H9 (cell line): ENCODE results near the gene RAP1B. TPM values are rescaled to one million over a fixed set of nuclear protein-coding genes. Genes with fewer than 3 reads are reported as not detected.

ENCODE experiments used
- DNase-seq: peaks from one replicate; pipeline ENCODE4 v3.0.0-alpha.2; 2017
- H2AFZ ChIP-seq: one replicate; pipeline ENCODE4 v1.6.1; 2013; ENCODE audit warnings: mild to moderate bottlenecking, low read length, control low read depth, moderate library complexity
- H2AK5ac ChIP-seq: 2 replicates; pipeline ENCODE4 v1.6.1; 2013; ENCODE audit warnings: low read length, control low read depth, mixed read lengths; ENCODE audit not compliant: insufficient read length
- H2BK120ac ChIP-seq: one replicate; pipeline ENCODE4 v1.6.1; 2013; ENCODE audit warnings: low read depth, mild to moderate bottlenecking, low read length, control low read depth, inconsistent platforms; ENCODE audit not compliant: poor library complexity, severe bottlenecking
- H2BK12ac ChIP-seq: 2 replicates; pipeline ENCODE4 v1.6.1; 2013; ENCODE audit warnings: low read length, control low read depth, mixed read lengths, low read depth; ENCODE audit not compliant: insufficient read length
- H2BK15ac ChIP-seq: 2 replicates; pipeline ENCODE4 v1.6.1; 2013; ENCODE audit warnings: low read depth, low read length, control low read depth
- H2BK20ac ChIP-seq: one replicate; pipeline ENCODE4 v1.6.1; 2013; ENCODE audit warnings: low read depth, mild to moderate bottlenecking, low read length, control low read depth, inconsistent platforms; ENCODE audit not compliant: poor library complexity, severe bottlenecking
- H2BK5ac ChIP-seq: 2 replicates; pipeline ENCODE4 v1.6.1; 2013; ENCODE audit warnings: low read length, control low read depth, mixed read lengths; ENCODE audit not compliant: insufficient read length
- H3K14ac ChIP-seq: 2 replicates; pipeline ENCODE4 v1.6.1; 2013; ENCODE audit warnings: low read length, control low read depth; ENCODE audit not compliant: insufficient read depth
- H3K18ac ChIP-seq: 2 replicates; pipeline ENCODE4 v1.6.1; 2013; ENCODE audit warnings: low read depth, mild to moderate bottlenecking, mixed read lengths, low read length, control low read depth; ENCODE audit not compliant: insufficient read length
- H3K23ac ChIP-seq: 2 replicates; pipeline ENCODE4 v1.6.1; 2013; ENCODE audit warnings: low read length, control low read depth, mixed read lengths, low read depth; ENCODE audit not compliant: insufficient read length
- H3K23me2 ChIP-seq: 2 replicates; pipeline ENCODE4 v1.6.1; 2013; ENCODE audit warnings: low read depth, mild to moderate bottlenecking, mixed read lengths, low read length, control low read depth; ENCODE audit not compliant: insufficient read length, poor library complexity, severe bottlenecking
- H3K27ac ChIP-seq: 2 replicates; pipeline ENCODE4 v1.5.1; 2013; ENCODE audit warnings: low read length, control low read depth, mixed read lengths, low read depth; ENCODE audit not compliant: insufficient read length
- H3K27me3 ChIP-seq: 2 replicates; pipeline ENCODE4 v1.6.1; 2013; ENCODE audit warnings: low read length, control low read depth, inconsistent platforms; ENCODE audit not compliant: insufficient read depth
- H3K4ac ChIP-seq: 2 replicates; pipeline ENCODE4 v1.6.1; 2013; ENCODE audit warnings: low read depth, mild to moderate bottlenecking, control low read depth, inconsistent platforms, low read length, moderate library complexity
- H3K4me1 ChIP-seq: 2 replicates; pipeline ENCODE4 v1.6.1; 2013; ENCODE audit warnings: low read length, control low read depth, inconsistent platforms; ENCODE audit not compliant: insufficient read depth
- H3K4me2 ChIP-seq: 2 replicates; pipeline ENCODE4 v1.6.1; 2013; ENCODE audit warnings: low read length, control low read depth, mixed read lengths; ENCODE audit not compliant: insufficient read length, insufficient read depth
- H3K56ac ChIP-seq: 2 replicates; pipeline ENCODE4 v1.6.1; 2013; ENCODE audit warnings: low read depth, mild to moderate bottlenecking, mixed read lengths, low read length, control low read depth; ENCODE audit not compliant: insufficient read length
- H3K79me1 ChIP-seq: 2 replicates; pipeline ENCODE4 v1.6.1; 2013; ENCODE audit warnings: low read depth, mild to moderate bottlenecking, moderate library complexity, low read length, control low read depth, inconsistent platforms; ENCODE audit not compliant: insufficient read depth, poor library complexity, severe bottlenecking
- H3K79me2 ChIP-seq: 2 replicates; pipeline ENCODE4 v1.6.1; 2013; ENCODE audit warnings: low read length, control low read depth, inconsistent platforms; ENCODE audit not compliant: insufficient read depth
- H3K9ac ChIP-seq: 2 replicates; pipeline ENCODE4 v1.6.1; 2013; ENCODE audit warnings: low read length, control low read depth, mixed read lengths; ENCODE audit not compliant: insufficient read length; ENCODE audit errors: extremely low read depth
- H3K9me3 ChIP-seq: one replicate; pipeline ENCODE4 v1.6.1; 2013; ENCODE audit warnings: low read depth, low read length, inconsistent platforms; ENCODE audit not compliant: control insufficient read depth
- H3T11ph ChIP-seq: one replicate; pipeline ENCODE4 v1.6.1; 2013; ENCODE audit warnings: mild to moderate bottlenecking, low read length, control low read depth, inconsistent platforms
- H4K20me1 ChIP-seq: one replicate; pipeline ENCODE4 v1.6.1; 2013; ENCODE audit not compliant: control insufficient read depth, insufficient read length, insufficient read depth
- H4K5ac ChIP-seq: 2 replicates; pipeline ENCODE4 v1.6.1; 2013; ENCODE audit warnings: low read depth, mild to moderate bottlenecking, mixed read lengths, low read length, control low read depth; ENCODE audit not compliant: insufficient read length
- H4K8ac ChIP-seq: replicated peaks from 2 replicates; pipeline ENCODE4 v1.6.1; 2013; ENCODE audit warnings: low read length, control low read depth, mixed read lengths, low read depth; ENCODE audit not compliant: insufficient read length
- H4K91ac ChIP-seq: 2 replicates; pipeline ENCODE4 v1.6.1; 2013; ENCODE audit warnings: low read depth, mild to moderate bottlenecking, moderate library complexity, mixed read lengths, low read length, control low read depth; ENCODE audit not compliant: insufficient read length
- H3K27ac Mint-ChIP-seq, 3 experiments: 2 replicates in 2 of 3; 3 replicates in 1 of 3; pipeline ENCODE4 v1.8.0; 2020 to 2021; ENCODE audit warnings: mixed read lengths in 3 of 3, mild to moderate bottlenecking in 1 of 3, moderate library complexity in 1 of 3
- H3K27me3 Mint-ChIP-seq: 2 replicates; pipeline ENCODE4 v1.8.0; 2021; ENCODE audit warnings: low read depth, mild to moderate bottlenecking, moderate library complexity, mixed read lengths
- H3K36me3 Mint-ChIP-seq, 3 experiments: 2 replicates in 2 of 3; 3 replicates in 1 of 3; pipeline ENCODE4 v1.8.0; 2020 to 2021; ENCODE audit warnings: low read depth in 3 of 3, mixed read lengths in 3 of 3; ENCODE audit not compliant: insufficient read depth in 1 of 3
- H3K4me1 Mint-ChIP-seq, 2 experiments: 2 replicates each; pipeline ENCODE4 v1.8.0; 2020; ENCODE audit warnings: mixed read lengths in 2 of 2
- H3K4me3 Mint-ChIP-seq, 2 experiments: 2 replicates in 1 of 2; 3 replicates in 1 of 2; pipeline ENCODE4 v1.8.0; 2020 to 2021; ENCODE audit warnings: mild to moderate bottlenecking in 2 of 2, mixed read lengths in 2 of 2, moderate library complexity in 1 of 2
- H3K9me3 Mint-ChIP-seq, 2 experiments: 2 replicates in 1 of 2; 3 replicates in 1 of 2; pipeline ENCODE4 v1.8.0; 2020; ENCODE audit warnings: mild to moderate bottlenecking in 2 of 2, mixed read lengths in 2 of 2, moderate library complexity in 1 of 2
- WGBS: extraction: QIAGEN DNeasy Blood & Tissue Kit; methylation state at CpG from one replicate; pipeline ENCODE4 v1.1.7; 2013; ENCODE audit warnings: missing lambda C conversion rate, low lambda C conversion rate, mixed read lengths; ENCODE audit not compliant: insufficient read length; ENCODE audit errors: extremely low coverage; 5-methylcytosine and 5-hydroxymethylcytosine counted together
- total RNA-seq: library from RNA; stranded (reverse); gene quantifications from 2 replicates; pipeline ENCODE4 v1.2.1, GENCODE V29; 2021
- TF ChIP-seq, protein P1 (sequence below): fragments of 200-600 bp; sonication (generic); conservative IDR thresholded peaks from 3 replicates; pipeline ENCODE4 v1.8.0; 2021; ENCODE audit warnings: antibody characterized with exemption, mild to moderate bottlenecking

The RAP1B gene
- total RNA-seq, 1 experiment from 2014 or later, result 97.7 TPM

DNA sequence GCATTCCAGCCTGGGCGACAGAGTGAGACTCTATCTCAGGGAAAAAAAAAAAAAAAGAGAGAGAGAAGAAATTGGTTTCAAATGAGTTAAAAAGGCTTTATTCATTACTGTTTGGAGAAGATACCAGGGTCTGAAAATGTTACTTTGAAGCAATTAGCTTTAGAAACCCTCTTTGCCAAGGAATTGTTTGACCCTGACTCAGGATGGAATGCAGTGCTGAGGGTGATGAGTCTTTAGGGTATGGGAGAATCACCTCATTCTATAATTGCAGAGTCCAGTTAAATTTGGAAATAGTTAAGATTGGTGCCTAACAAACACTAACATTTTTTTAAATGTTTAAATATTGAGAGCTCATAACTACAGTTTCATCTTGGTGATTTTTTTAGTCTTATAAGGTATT, 13.3 kb downstream of the RAP1B start:
- Histone ChIP-seq H2AFZ (no peak overlapping the region), H3K4me1 (no peaks in the 10 kb centered on the region), H4K8ac (no peak overlapping the region), H3K56ac (no peak overlapping the region), H4K20me1 (no peaks in the 10 kb centered on the region), H4K5ac (no peak overlapping the region), H3K4me2 (no peak overlapping the region), H3K23ac (no peak overlapping the region), H2BK20ac (no peak overlapping the region), H2BK120ac (no peak overlapping the region), H3K14ac (no peak overlapping the region), H3K27ac (no peak overlapping the region), H3K9ac (no peak overlapping the region), H2BK5ac (no peak overlapping the region), H3K79me1 (peaks cover 19% of the 10 kb centered on the region), H2BK15ac (no peak overlapping the region), H3K27me3 (no peaks in the 10 kb centered on the region), H3T11ph (no peak overlapping the region), H3K18ac (no peak overlapping the region), H2BK12ac (no peak overlapping the region), H4K91ac (no peak overlapping the region), H3K23me2 (no peaks in the 10 kb centered on the region), H2AK5ac (no peak overlapping the region), H3K9me3 (no peaks in the 10 kb centered on the region), H3K79me2 (peaks cover 21% of the 10 kb centered on the region; the same call in 1 of the 2 replicates), H3K4ac (no peak overlapping the region)
- peaks cover 11% of the 10 kb centered on the region in 2 experiments; a peak in 4 of 5 replicates for H3K9me3 Mint-ChIP-seq
- H3K27me3 Mint-ChIP-seq, result no peaks in the 10 kb centered on the region
- DNase-seq, result no peak
- WGBS, result no CpG with 5 or more reads among the region's 1 CpG
- H3K27ac Mint-ChIP-seq, result 0 out of 7 replicates have a peak overlapping the region, but pooled peaks of 1 of the 3 experiments have one; percentile 18
- H3K4me1 Mint-ChIP-seq, result peaks cover 32 to 35% of the 10 kb centered on the region in 2 experiments
- TF ChIP-seq, protein P1, sequence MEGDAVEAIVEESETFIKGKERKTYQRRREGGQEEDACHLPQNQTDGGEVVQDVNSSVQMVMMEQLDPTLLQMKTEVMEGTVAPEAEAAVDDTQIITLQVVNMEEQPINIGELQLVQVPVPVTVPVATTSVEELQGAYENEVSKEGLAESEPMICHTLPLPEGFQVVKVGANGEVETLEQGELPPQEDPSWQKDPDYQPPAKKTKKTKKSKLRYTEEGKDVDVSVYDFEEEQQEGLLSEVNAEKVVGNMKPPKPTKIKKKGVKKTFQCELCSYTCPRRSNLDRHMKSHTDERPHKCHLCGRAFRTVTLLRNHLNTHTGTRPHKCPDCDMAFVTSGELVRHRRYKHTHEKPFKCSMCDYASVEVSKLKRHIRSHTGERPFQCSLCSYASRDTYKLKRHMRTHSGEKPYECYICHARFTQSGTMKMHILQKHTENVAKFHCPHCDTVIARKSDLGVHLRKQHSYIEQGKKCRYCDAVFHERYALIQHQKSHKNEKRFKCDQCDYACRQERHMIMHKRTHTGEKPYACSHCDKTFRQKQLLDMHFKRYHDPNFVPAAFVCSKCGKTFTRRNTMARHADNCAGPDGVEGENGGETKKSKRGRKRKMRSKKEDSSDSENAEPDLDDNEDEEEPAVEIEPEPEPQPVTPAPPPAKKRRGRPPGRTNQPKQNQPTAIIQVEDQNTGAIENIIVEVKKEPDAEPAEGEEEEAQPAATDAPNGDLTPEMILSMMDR, result no peak
- H3K4me3 Mint-ChIP-seq, result no peak overlapping the region
- H3K36me3 Mint-ChIP-seq, result peaks cover 30 to 38% (median 36%) of the 10 kb centered on the region in 3 experiments
